ENCODE results near the gene CD40LG.

- TF ChIP-seq CTCF (IDR thresholded peaks at IDR 0.05; ENCODE audit: poor library complexity) (no peak), EZH2phosphoT487 (IDR thresholded peaks at IDR 0.05; ENCODE audit: low read depth, severe bottlenecking, unreplicated experiment) (no peak), EZH2 (IDR thresholded peaks at IDR 0.05; ENCODE audit: borderline replicate concordance) (no peak)
Measured at GRCh38 chrX:136619899-136620505, 28.0 kb upstream of the CD40LG start.
